Vagina (tissue), 2 donors: ENCODE data around the gene GPATCH3.

Experiments used
- CTCF ChIP-seq, 3 experiments: fragments of 450-650 bp in 2 of 3; fragments of 200-600 bp in 1 of 3; sonication (generic) in 1 of 3; IDR thresholded peaks; one replicate each; pipeline ENCODE4 v1.5.1; 2017 to 2019; ENCODE audit warnings: antibody characterized with exemption in 3 of 3, mild to moderate bottlenecking in 2 of 3, moderate library complexity in 2 of 3
- POLR2A ChIP-seq, 2 donors: fragments of 450-650 bp; IDR thresholded peaks; one replicate each; pipeline ENCODE4 v1.6.1; 2017; ENCODE audit warnings: antibody characterized with exemption in 2 of 2, mild to moderate bottlenecking in 2 of 2, moderate library complexity in 2 of 2
- POLR2AphosphoS5 ChIP-seq, 2 donors: sonication (generic); formaldehyde crosslinking; IDR thresholded peaks; one replicate each; pipeline ENCODE4 v1.9.0; 2017; ENCODE audit warnings: antibody characterized with exemption in 2 of 2, mild to moderate bottlenecking in 2 of 2, low read depth in 1 of 2; ENCODE audit not compliant: insufficient read depth in 1 of 2

GRCh38 chr1:26921126-26921539, 20.9 kb upstream of the GPATCH3 start:
- TF ChIP-seq CTCF (IDR thresholded peaks at IDR 0.05) = no peak
- no peak for TF ChIP-seq POLR2A (IDR thresholded peaks at IDR 0.05)
- no peak for TF ChIP-seq POLR2AphosphoS5 (IDR thresholded peaks at IDR 0.05; ENCODE audit: insufficient read depth in 1 of 2, low read depth in 1 of 2)
